ENCODE measurements around the gene GM2A. TPM values are rescaled to one million over a fixed set of nuclear protein-coding genes. Genes with fewer than 3 reads are reported as not detected.

GM2A gene
- total RNA-seq, 1 donor from 2014 or later = 27.1 TPM

DNA sequence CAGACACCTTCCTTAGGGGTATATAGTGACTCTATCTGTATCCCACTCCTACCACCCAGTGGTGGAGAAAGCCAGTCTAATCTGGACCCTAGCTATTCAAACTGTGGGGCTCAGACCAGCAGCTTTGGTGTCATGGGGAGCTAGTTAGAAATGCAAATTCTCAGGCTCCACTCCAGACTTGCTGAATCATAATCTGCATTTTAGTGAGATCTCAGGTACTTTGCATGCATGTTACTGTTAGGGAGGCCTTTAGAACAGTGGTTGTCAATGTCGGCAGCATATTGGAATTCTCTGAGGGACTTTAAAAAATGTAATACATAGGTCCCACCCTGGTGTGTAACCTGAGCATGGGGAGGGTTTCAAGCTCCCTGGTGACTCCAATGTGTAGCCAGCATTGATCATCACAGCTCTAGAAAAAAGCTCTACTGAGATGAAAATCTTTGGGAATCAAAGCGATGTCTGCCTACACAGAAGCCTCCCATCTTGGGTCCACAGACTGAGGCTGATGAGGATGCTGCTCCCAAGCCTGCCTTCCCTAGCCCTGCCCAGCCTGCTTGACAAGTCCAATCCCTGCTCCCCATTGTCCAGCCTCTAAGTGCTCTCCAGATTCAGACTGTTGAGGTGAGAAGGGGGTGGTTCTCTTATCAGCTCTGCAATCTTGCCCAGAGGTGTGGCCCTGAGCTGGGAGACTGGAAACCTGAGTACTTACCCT lies 11.9 kb upstream of the GM2A start:
- Mint-ChIP-seq H3K27ac (no peak overlapping the region), H3K36me3 (ENCODE audit: insufficient read depth) (no peaks in the 10 kb centered on the region), H3K9me3 (ENCODE audit: low read depth) (no peaks in the 10 kb centered on the region), H3K4me1 (ENCODE audit: low read depth) (peaks cover 4% of the 10 kb centered on the region), H3K27me3 (no peaks in the 10 kb centered on the region), H3K4me3 (ENCODE audit: low read depth) (no peak overlapping the region)
- no peak for DNase-seq (ENCODE audit: low spot score, unreplicated experiment)
- TF ChIP-seq, protein P1, sequence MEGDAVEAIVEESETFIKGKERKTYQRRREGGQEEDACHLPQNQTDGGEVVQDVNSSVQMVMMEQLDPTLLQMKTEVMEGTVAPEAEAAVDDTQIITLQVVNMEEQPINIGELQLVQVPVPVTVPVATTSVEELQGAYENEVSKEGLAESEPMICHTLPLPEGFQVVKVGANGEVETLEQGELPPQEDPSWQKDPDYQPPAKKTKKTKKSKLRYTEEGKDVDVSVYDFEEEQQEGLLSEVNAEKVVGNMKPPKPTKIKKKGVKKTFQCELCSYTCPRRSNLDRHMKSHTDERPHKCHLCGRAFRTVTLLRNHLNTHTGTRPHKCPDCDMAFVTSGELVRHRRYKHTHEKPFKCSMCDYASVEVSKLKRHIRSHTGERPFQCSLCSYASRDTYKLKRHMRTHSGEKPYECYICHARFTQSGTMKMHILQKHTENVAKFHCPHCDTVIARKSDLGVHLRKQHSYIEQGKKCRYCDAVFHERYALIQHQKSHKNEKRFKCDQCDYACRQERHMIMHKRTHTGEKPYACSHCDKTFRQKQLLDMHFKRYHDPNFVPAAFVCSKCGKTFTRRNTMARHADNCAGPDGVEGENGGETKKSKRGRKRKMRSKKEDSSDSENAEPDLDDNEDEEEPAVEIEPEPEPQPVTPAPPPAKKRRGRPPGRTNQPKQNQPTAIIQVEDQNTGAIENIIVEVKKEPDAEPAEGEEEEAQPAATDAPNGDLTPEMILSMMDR (IDR thresholded peaks at IDR 0.05; ENCODE audit: unreplicated experiment) = no peak

DNA sequence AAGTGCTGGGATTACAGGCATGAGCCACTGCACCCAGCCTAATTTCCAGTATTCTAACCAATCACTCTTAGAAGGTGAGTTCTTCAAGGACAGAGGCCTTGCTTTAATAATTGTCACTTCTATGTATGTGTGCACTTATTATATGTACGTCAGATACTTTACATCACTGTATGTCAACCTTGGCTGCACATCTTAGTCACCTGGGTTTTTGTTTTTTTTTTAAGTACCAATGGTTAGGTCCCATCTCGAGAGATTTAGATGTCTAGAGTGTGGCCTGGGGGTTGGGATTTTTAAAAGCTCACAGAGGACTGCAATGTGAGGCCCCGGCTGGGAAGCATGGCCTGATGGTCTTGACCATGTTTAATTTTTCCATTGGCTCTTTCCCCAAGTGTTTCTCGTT lies 9.9 kb upstream of the GM2A start:
- no peaks in the 10 kb centered on the region for H3K27me3 Mint-ChIP-seq

DNA sequence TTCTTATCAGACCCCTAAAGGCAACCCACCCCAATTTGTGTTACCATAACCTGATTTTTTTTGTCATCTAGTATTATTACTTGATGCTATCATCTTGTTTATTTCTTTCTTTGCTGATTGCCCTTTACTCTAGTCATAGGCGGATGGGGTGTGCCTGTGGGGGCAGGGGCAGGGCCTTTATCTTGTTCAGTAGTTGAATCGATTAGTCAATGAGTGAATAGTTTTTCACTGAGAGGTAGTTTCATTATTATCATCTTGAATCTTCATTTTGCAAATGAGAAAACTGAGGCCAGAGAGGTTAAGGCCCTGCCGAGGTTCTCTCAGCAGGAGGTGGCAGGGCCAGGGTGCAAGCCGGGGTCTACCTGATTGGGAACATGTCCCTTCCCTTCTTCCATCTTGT lies 9.4 kb upstream of the GM2A start:
- H3K4me1 Mint-ChIP-seq (ENCODE audit: low read depth) = peaks cover 4% of the 10 kb centered on the region
- TF ChIP-seq, protein P1 (IDR thresholded peaks at IDR 0.05; ENCODE audit: unreplicated experiment) = no peak
- no peak overlapping the region for H3K4me3 Mint-ChIP-seq (ENCODE audit: low read depth)
- H3K9me3 Mint-ChIP-seq (ENCODE audit: low read depth) = no peaks in the 10 kb centered on the region
- H3K27ac Mint-ChIP-seq = no peak overlapping the region
- DNase-seq (ENCODE audit: low spot score, unreplicated experiment) = no peak
- H3K36me3 Mint-ChIP-seq (ENCODE audit: insufficient read depth) = no peaks in the 10 kb centered on the region
- H3K27me3 Mint-ChIP-seq = no peaks in the 10 kb centered on the region

More for the DNA sequence above, 9.9 kb upstream of the GM2A start:
- Mint-ChIP-seq H3K9me3 (ENCODE audit: low read depth) (no peaks in the 10 kb centered on the region), H3K4me1 (ENCODE audit: low read depth) (peaks cover 4% of the 10 kb centered on the region), H3K36me3 (ENCODE audit: insufficient read depth) (no peaks in the 10 kb centered on the region), H3K27ac (no peak overlapping the region), H3K4me3 (ENCODE audit: low read depth) (no peak overlapping the region)
- TF ChIP-seq, protein P1 (IDR thresholded peaks at IDR 0.05; ENCODE audit: unreplicated experiment) = no peak
- no peak for DNase-seq (ENCODE audit: low spot score, unreplicated experiment)

DNA sequence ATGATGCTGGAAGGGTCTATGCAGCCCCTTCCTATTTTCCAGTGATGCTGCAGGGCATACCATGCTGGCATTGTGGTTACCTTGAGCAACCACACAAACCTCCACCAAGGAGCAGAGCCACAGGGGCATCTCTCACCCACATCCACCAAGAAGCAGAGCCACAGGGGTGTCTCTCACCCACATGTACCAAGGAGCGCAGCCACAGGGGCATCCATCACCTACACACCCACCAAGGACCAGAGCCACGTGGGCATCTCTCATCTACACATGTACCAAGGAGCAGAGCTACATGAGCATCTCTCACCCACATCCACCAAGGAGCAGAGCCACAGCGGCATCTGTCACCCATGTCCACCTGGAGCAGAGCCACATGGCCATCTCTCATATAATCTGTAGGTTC lies 8.8 kb upstream of the GM2A start:
- H3K27me3 Mint-ChIP-seq = no peaks in the 10 kb centered on the region
- H3K4me3 Mint-ChIP-seq (ENCODE audit: low read depth) = no peak overlapping the region
- no peaks in the 10 kb centered on the region for H3K36me3 Mint-ChIP-seq (ENCODE audit: insufficient read depth)
- no peaks in the 10 kb centered on the region for H3K9me3 Mint-ChIP-seq (ENCODE audit: low read depth)
- DNase-seq (ENCODE audit: low spot score, unreplicated experiment) = no peak
- H3K27ac Mint-ChIP-seq = no peak overlapping the region
- TF ChIP-seq, protein P1 (IDR thresholded peaks at IDR 0.05; ENCODE audit: unreplicated experiment) = no peak
- H3K4me1 Mint-ChIP-seq (ENCODE audit: low read depth) = peaks cover 4% of the 10 kb centered on the region

DNA sequence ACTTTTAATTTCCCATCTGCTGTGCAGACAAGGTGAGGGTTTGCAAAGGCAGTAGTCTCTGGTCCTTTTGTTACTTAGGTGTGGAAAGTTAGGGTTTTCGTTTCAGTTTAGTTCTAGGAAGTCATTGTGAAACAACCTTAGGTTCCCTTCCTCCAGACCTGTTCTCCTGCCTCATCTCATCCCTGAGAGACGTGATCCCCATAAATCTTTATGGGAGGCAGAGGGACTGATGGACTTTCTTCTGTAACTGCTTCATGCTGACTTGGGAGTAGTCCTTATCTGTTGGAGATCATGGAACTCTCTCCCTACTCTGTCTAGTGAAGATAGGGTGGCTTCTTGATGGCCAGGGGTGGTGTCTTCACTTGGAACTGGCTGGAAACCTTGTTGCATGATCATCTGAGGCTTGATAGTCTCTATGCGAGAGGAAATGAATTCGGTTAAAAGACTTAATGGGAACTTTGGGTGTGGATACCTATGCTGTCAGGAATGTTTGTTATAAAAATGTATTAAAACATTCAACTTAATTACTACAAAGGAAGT lies 7.2 kb upstream of the GM2A start:
- Mint-ChIP-seq H3K36me3 (ENCODE audit: insufficient read depth) (no peaks in the 10 kb centered on the region), H3K4me1 (ENCODE audit: low read depth) (peaks cover 2% of the 10 kb centered on the region), H3K27ac (no peak overlapping the region), H3K4me3 (ENCODE audit: low read depth) (no peak overlapping the region), H3K27me3 (no peaks in the 10 kb centered on the region), H3K9me3 (ENCODE audit: low read depth) (no peaks in the 10 kb centered on the region)
- no peak for DNase-seq (ENCODE audit: low spot score, unreplicated experiment)
- TF ChIP-seq, protein P1 (IDR thresholded peaks at IDR 0.05; ENCODE audit: unreplicated experiment) = no peak
